GM19395 (cell line): ENCODE results near the gene SCGN.

ENCODE experiments used
- ATAC-seq: cut with Tn5 transposase; IDR thresholded peaks from one replicate; pipeline ENCODE4 v1.9.1; 2021; ENCODE audit warnings: mild to moderate bottlenecking, moderate library complexity; ENCODE audit not compliant: unreplicated experiment

Gene SCGN

DNA sequence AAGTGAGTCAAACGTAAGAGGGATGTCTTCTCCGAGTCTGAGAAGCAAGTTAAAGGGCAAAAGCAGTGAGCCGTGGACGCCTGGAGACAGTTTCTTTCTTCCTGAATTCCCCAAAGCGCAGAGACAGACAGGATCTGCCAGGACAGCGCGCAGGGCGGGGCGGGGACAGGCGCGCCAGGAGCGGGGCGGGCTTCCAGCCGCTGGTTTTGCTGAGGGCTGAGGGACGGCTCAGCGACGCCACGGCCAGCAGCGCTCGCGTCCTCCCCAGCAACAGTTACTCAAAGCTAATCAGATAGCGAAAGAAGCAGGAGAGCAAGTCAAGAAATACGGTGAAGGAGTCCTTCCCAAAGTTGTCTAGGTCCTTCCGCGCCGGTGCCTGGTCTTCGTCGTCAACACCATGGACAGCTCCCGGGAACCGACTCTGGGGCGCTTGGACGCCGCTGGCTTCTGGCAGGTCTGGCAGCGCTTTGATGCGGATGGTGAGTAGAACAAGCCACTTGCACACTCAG is at the start of gene SCGN:
Gene SCGN (plus strand): TSS at position 209 of the 509 bp plus-strand sequence. CDS start 189 bp downstream, at position 398.
- ATAC-seq: no peak

- no peak for ATAC-seq
Measured at GRCh38 chr6:25602674-25602982, 49.4 kb upstream of the SCGN start.

GRCh38 chr6:25603251-25603650 is 48.8 kb upstream of the SCGN start:
- no peak for ATAC-seq

- ATAC-seq: no peak
Measured at GRCh38 chr6:25606151-25606550, 45.9 kb upstream of the SCGN start.

GRCh38 chr6:25608558-25609174 is 43.3 kb upstream of the SCGN start:
- ATAC-seq: no peak

DNA sequence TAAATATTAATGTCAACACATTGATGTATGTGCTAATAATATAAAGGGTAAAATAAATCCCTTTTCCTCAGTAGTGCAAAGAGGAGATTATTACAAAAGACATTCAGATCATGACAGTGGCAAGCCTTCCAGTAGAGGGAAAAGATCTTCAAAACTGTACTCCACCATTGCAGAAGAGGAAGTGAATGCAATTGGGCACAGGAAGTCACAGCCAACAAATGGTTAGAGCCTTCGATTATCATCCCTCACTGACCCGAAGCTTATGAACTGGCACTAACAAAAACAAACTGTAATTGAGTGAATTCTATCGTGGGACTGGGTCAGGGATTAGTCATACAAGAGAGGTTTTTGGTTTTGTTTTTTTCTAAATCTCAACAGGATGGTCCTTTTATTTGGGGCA is 39.3 kb upstream of the SCGN start:
- no peak for ATAC-seq

- ATAC-seq: no peak
Measured at GRCh38 chr6:25613415-25613814, 38.6 kb upstream of the SCGN start.

DNA sequence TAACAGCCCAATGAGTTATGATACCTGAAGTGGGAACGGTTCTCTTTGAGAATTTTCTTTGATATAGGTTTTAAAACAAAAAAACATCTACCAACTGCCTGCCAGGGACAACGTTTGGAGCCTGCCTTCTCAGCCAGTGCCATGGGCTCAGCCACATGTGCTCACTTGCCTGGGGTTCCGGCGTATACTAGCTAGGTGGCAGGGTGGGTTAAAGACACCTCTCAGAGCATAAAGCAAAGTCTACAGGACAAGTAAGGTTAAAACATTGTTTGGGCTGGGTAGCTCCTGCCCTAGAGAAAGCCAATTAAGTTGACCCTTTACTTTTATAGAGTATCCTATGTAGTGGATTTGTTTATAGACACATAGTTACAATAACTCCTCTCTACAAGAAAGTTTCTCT is 38.0 kb upstream of the SCGN start:
- no peak for ATAC-seq

DNA sequence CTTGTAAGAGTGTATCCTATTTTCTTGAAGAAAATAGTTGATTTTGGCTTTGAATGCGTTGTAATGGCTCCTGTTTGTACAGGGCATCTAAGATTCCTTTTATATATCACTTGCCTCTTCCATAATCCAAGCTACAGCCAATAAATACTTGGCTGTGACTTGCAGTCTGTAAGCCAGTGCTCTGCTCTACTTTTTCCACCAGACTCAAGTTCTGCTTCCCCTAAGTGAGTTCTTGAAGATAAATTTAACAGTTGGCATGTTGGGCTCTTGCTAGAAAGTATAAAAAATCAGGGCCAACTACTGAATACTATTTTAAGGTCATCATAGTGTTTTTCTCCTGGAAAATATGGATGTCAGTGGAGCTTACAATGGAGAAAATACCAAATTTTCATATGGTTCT is 36.5 kb upstream of the SCGN start:
- no peak for ATAC-seq

- ATAC-seq: no peak
Measured at GRCh38 chr6:25617997-25618396, 34.0 kb upstream of the SCGN start.

GRCh38 chr6:25619217-25619616 is 32.8 kb upstream of the SCGN start:
- ATAC-seq: no peak

DNA sequence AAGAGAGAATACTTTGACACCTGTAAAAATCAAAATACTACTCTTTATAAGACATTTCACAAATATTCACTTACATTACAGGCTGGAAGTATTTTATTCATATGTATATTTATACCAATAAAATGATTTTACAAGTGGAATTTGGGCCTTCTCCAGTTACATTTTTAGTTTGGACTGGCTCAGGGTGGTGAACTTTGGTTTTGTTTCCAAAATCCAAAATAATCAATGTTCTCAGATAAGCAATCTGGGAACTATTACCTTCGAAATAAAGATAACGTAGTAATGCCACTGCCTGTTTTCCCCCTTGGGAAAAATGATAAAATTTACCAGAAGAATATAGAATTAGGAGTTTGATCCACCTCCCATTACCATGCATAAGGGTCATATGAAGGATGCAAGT is 31.6 kb upstream of the SCGN start:
- ATAC-seq: no peak

DNA sequence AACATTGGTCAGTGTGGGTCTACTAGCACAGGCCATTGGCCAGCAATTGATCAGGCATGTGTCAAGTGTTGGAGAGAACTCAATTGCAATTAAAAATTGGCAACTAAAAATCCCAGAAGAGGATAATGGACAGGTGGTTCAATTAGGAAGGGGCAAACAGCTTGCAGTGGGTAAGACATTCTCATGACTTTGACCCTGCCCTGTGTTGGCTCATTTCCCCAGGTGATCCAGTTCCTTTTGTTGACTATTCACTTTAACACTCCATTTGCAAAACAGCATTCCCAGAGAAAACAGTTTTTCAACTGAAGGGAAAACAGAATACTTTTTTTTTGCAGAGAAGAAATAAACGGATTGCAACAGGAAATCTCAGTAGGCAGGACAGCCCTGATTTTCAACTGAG is 28.9 kb upstream of the SCGN start:
- ATAC-seq: no peak

- ATAC-seq: no peak
Measured at GRCh38 chr6:25623879-25624278, 28.1 kb upstream of the SCGN start.

- no peak for ATAC-seq
Measured at GRCh38 chr6:25627001-25627400, 25.0 kb upstream of the SCGN start.

GRCh38 chr6:25628471-25629197 is 23.4 kb upstream of the SCGN start:
- no peak for ATAC-seq

- ATAC-seq: no peak
Measured at GRCh38 chr6:25629198-25629576, 22.8 kb upstream of the SCGN start.

- no peak for ATAC-seq
Measured at GRCh38 chr6:25630508-25631278, 21.3 kb upstream of the SCGN start.

GRCh38 chr6:25635886-25636317 is 16.1 kb upstream of the SCGN start:
- ATAC-seq: no peak

DNA sequence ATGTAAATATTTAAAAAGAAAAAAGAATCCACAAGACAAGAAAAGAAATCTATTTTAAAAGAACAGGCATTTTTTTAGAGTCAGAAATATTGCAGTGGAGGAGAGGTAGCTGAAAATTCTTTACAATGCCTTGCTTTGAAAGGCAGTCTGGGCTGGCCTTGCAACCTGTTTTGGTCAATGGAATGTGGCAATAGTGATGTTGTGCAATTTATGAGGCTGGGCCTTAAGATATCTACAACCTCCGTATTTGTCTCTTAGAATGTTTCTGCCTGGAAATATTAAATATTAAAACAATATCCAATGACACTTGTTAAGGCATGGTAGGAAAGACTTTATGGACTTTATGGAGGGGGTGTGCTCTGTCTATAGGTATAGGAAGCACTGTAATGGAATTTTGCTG is 14.8 kb upstream of the SCGN start:
- ATAC-seq: no peak

GRCh38 chr6:25637960-25638434 is 14.0 kb upstream of the SCGN start:
- no peak for ATAC-seq

DNA sequence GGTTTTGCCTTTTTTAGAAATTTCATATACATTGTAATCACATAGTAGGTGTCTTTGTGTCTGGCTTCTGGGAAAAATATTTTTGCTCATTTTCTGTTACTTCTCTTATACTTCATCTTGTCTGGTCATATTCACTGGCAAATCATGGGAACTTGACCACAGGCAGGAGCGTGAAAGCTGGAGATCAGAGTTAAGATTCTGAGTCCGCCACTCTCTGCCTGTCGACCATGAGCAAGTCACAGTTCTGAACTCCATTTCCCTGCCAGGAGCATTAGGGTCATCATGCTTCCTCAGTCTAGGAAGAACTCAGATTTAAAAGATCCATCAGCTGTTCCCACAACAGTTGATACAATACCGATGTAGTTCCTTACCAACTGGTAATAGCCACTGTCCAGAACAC is 12.4 kb upstream of the SCGN start:
- ATAC-seq: no peak
